ENCODE results near the gene FBXO15. TPM values are rescaled to one million over a fixed set of nuclear protein-coding genes. Genes with fewer than 3 reads are reported as not detected.

Gene FBXO15
- polyA plus RNA-seq, 1 donor: 0.73 TPM

DNA sequence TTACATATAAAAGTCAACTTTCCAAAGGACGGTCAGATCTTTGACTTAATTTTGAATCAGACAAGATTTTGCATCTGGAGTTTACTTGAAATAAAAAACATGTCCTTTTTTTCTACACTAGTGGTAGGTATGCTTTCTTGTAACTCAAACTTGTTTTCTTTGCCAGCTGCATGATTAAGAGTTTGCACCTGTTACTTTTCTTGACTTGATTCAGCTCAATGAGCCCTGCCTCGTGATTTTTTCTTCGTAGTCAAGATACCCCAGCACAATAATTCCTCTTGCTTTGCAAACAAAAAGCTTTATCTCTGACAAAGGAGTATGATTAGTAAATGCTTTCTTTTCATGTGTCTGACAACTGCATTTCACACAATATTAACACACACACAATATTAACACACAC lies 82.3 kb downstream of the FBXO15 start:
- Histone ChIP-seq H3K27ac (ENCODE audit: low read length) (no peak overlapping the region), H3K4me1 (ENCODE audit: control insufficient read depth, insufficient read depth, low read length) (peaks cover 32% of the 10 kb centered on the region), H3K36me3 (ENCODE audit: control insufficient read depth, insufficient read depth, low read length) (no peaks in the 10 kb centered on the region), H3K9me3 (ENCODE audit: control insufficient read depth, low read depth, low read length) (no peaks in the 10 kb centered on the region), H3K27me3 (ENCODE audit: control insufficient read depth, insufficient read depth, low read length) (no peaks in the 10 kb centered on the region), H3K4me3 (ENCODE audit: low read length) (no peak overlapping the region)
- 10% methylated on average over 2 of the region's 3 CpGs for WGBS (ENCODE audit: insufficient coverage, low lambda C conversion rate)
- no peak for DNase-seq

DNA sequence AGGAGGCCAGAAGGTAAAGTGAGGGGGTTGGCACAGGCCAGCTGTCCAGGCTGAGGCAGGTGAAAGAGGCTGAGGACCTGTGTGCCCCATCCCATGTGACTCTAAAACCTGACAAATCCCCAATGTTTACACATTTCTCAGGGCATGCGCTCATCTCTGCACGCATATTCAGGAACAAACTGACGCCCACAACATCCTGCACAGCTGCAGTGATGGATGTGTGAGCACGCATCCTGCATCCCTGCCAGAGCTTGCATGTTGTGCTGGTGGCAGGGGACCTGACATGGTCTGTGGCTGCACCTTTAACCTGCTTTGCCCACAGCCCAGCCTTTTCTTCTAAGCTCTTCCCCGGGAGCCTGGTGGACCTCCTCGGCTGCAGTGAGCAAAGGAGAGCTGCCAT lies 83.1 kb downstream of the FBXO15 start:
- Histone ChIP-seq H3K27me3 (ENCODE audit: control insufficient read depth, insufficient read depth, low read length) (no peaks in the 10 kb centered on the region), H3K4me1 (ENCODE audit: control insufficient read depth, insufficient read depth, low read length) (peaks cover 32% of the 10 kb centered on the region), H3K9me3 (ENCODE audit: control insufficient read depth, low read depth, low read length) (no peaks in the 10 kb centered on the region), H3K36me3 (ENCODE audit: control insufficient read depth, insufficient read depth, low read length) (no peaks in the 10 kb centered on the region), H3K27ac (ENCODE audit: low read length) (no peak overlapping the region), H3K4me3 (ENCODE audit: low read length) (no peak overlapping the region)
- DNase-seq: no peak
- no CpG with 5 or more reads among the region's 6 CpGs for WGBS (ENCODE audit: insufficient coverage, low lambda C conversion rate)

DNA sequence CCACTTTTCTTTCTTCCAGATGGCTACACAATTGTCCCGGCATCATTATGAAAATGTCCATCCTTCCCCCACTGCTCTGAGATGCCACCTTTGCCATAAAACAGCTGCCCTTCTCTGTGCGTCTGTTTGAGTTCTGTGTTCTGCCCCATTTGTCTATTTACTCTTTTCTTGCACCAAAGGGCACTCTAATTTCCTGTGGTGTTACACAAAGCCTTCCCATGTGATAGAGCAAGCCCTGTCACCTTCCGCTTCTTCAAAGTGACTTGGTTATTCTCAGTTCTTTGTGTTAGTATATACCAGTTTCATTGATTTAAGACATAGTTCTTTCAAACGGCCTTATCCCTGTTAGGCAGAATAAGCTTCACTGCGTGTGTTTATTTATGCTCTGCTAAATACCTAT lies 84.1 kb downstream of the FBXO15 start:
- Histone ChIP-seq H3K27ac (ENCODE audit: low read length) (no peak overlapping the region), H3K4me3 (ENCODE audit: low read length) (no peak overlapping the region), H3K9me3 (ENCODE audit: control insufficient read depth, low read depth, low read length) (no peaks in the 10 kb centered on the region), H3K36me3 (ENCODE audit: control insufficient read depth, insufficient read depth, low read length) (no peaks in the 10 kb centered on the region), H3K27me3 (ENCODE audit: control insufficient read depth, insufficient read depth, low read length) (no peaks in the 10 kb centered on the region), H3K4me1 (ENCODE audit: control insufficient read depth, insufficient read depth, low read length) (peaks cover 32% of the 10 kb centered on the region)
- no peak for DNase-seq
- 70% methylated on average over 2 of the region's 5 CpGs for WGBS (ENCODE audit: insufficient coverage, low lambda C conversion rate)

GRCh38 chr18:74063023-74063422 lies 84.6 kb downstream of the FBXO15 start:
- Histone ChIP-seq H3K9me3 (ENCODE audit: control insufficient read depth, low read depth, low read length) (no peaks in the 10 kb centered on the region), H3K4me3 (ENCODE audit: low read length) (no peak overlapping the region), H3K27me3 (ENCODE audit: control insufficient read depth, insufficient read depth, low read length) (no peaks in the 10 kb centered on the region), H3K27ac (ENCODE audit: low read length) (no peak overlapping the region), H3K4me1 (ENCODE audit: control insufficient read depth, insufficient read depth, low read length) (peaks cover 32% of the 10 kb centered on the region), H3K36me3 (ENCODE audit: control insufficient read depth, insufficient read depth, low read length) (no peaks in the 10 kb centered on the region)
- no CpG with 5 or more reads among the region's 3 CpGs for WGBS (ENCODE audit: insufficient coverage, low lambda C conversion rate)
- DNase-seq: no peak

- no CpG with 5 or more reads among the region's 3 CpGs for WGBS (ENCODE audit: insufficient coverage, low lambda C conversion rate)
- H3K36me3 ChIP-seq (ENCODE audit: control insufficient read depth, insufficient read depth, low read length): no peaks in the 10 kb centered on the region
- no peak overlapping the region for H3K4me3 ChIP-seq (ENCODE audit: low read length)
- H3K27me3 ChIP-seq (ENCODE audit: control insufficient read depth, insufficient read depth, low read length): no peaks in the 10 kb centered on the region
- no peaks in the 10 kb centered on the region for H3K9me3 ChIP-seq (ENCODE audit: control insufficient read depth, low read depth, low read length)
- peaks cover 32% of the 10 kb centered on the region for H3K4me1 ChIP-seq (ENCODE audit: control insufficient read depth, insufficient read depth, low read length)
- H3K27ac ChIP-seq (ENCODE audit: low read length): peak overlapping the region; percentile 66
- DNase-seq: peak; percentile 90 to 96
These were observed 85.6 kb downstream of the FBXO15 start for GRCh38 chr18:74062037-74062436.

DNA sequence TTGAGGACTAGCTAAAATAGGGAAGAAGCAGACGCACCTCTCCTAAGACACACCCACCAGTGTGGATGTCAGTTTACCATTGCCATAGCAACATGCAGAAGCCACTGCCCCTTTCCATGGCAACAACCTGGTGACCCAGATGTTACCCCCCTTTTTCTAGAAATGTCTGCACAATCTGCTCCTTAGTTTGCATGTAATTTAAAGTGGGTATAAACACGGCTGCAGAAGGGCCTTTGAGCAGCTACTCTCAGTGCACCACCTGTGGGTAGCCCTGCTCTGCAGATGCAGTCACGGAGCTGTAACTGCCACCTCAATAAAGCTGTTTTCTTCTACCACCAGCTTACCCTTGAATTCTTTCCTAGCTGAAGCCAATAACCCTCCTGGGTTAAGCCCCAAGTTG lies 87.1 kb downstream of the FBXO15 start:
- Histone ChIP-seq H3K9me3 (ENCODE audit: control insufficient read depth, low read depth, low read length) (no peaks in the 10 kb centered on the region), H3K4me3 (ENCODE audit: low read length) (no peak overlapping the region), H3K27me3 (ENCODE audit: control insufficient read depth, insufficient read depth, low read length) (no peaks in the 10 kb centered on the region), H3K4me1 (ENCODE audit: control insufficient read depth, insufficient read depth, low read length) (peaks cover 32% of the 10 kb centered on the region), H3K36me3 (ENCODE audit: control insufficient read depth, insufficient read depth, low read length) (no peaks in the 10 kb centered on the region), H3K27ac (ENCODE audit: low read length) (no peak overlapping the region)
- WGBS (ENCODE audit: insufficient coverage, low lambda C conversion rate): no CpG with 5 or more reads among the region's 3 CpGs
- no peak for DNase-seq

- DNase-seq: no peak
- no peak overlapping the region for H3K4me3 ChIP-seq (ENCODE audit: low read length)
- no peaks in the 10 kb centered on the region for H3K36me3 ChIP-seq (ENCODE audit: control insufficient read depth, insufficient read depth, low read length)
- H3K4me1 ChIP-seq (ENCODE audit: control insufficient read depth, insufficient read depth, low read length): no peaks in the 10 kb centered on the region
- no peaks in the 10 kb centered on the region for H3K9me3 ChIP-seq (ENCODE audit: control insufficient read depth, low read depth, low read length)
- no peaks in the 10 kb centered on the region for H3K27me3 ChIP-seq (ENCODE audit: control insufficient read depth, insufficient read depth, low read length)
- no CpG with 5 or more reads among the region's 4 CpGs for WGBS (ENCODE audit: insufficient coverage, low lambda C conversion rate)
- no peak overlapping the region for H3K27ac ChIP-seq (ENCODE audit: low read length)
These were observed 96.8 kb downstream of the FBXO15 start for GRCh38 chr18:74050807-74051206.

DNA sequence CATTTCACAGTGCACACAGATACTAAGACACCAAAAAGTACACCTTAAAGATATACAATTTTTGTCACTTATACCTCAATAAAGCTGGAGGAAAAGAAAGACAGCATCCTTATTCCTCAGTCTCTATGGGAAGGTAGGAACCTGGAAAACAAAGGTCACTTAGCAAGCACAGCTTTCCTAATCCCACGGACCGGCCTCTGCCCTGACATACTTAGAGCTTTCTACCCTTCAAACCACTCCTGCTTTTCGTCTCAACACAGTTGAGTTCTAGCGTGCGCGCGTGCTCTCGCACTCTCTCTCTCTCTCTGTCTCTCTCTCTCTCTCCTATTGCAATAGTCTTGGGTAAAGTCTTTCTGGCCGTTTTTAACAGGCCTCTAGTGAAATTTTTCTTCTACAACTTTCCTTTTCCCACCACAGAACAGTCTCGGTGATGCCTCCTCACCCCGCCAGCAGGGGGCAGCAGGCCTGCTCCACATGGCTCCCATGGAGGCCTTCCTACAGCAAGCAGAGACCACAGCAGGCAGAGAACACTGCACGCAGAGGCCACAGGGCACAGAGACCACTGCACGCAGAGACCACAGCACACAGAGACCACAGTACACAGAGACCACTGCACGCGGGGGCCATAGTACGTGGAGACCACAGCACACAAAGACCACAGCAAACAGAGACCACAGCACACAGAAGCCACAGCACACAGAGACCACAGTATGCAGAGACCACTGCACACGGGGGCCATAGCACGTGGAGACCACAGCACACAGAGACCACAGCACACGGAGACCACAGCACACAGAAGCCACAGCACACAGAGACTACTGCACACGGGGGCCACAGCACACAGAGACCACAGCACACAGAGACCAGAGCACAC lies 106.9 kb downstream of the FBXO15 start:
- no peaks in the 10 kb centered on the region for H3K9me3 ChIP-seq (ENCODE audit: control insufficient read depth, low read depth, low read length)
- WGBS (ENCODE audit: insufficient coverage, low lambda C conversion rate): 40% methylated on average over 1 of the region's 20 CpGs

DNA sequence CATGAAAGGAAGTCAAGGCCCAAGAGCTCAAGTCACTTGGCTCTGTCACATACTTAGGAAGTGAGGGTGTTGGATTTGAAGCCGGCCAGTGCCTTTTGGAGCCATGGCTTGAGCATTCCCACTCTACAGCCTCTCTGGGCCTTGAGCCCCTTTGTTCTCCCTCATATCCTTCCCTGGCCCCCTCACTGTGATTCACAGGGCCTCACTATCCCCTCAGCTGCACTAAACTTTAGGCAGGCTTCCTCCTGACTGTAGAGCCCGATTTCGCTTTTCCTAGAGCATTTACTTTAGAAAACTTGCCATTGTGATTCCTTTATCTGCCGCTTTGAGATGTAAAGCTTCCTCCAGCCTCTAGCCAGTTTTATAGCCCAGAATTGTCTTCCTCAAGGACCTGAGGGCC lies 107.6 kb downstream of the FBXO15 start:
- Histone ChIP-seq H3K9me3 (ENCODE audit: control insufficient read depth, low read depth, low read length) (no peaks in the 10 kb centered on the region), H3K27ac (ENCODE audit: low read length) (no peak overlapping the region), H3K4me1 (ENCODE audit: control insufficient read depth, insufficient read depth, low read length) (no peaks in the 10 kb centered on the region), H3K4me3 (ENCODE audit: low read length) (no peak overlapping the region), H3K27me3 (ENCODE audit: control insufficient read depth, insufficient read depth, low read length) (peaks cover 3% of the 10 kb centered on the region), H3K36me3 (ENCODE audit: control insufficient read depth, insufficient read depth, low read length) (no peaks in the 10 kb centered on the region)
- no peak for DNase-seq
- no CpG with 5 or more reads among the region's 4 CpGs for WGBS (ENCODE audit: insufficient coverage, low lambda C conversion rate)

More for the DNA sequence above, 106.9 kb downstream of the FBXO15 start:
- no peaks in the 10 kb centered on the region for H3K4me1 ChIP-seq (ENCODE audit: control insufficient read depth, insufficient read depth, low read length)
- no peak overlapping the region for H3K27ac ChIP-seq (ENCODE audit: low read length)
- H3K4me3 ChIP-seq (ENCODE audit: low read length): no peak overlapping the region
- no peaks in the 10 kb centered on the region for H3K36me3 ChIP-seq (ENCODE audit: control insufficient read depth, insufficient read depth, low read length)
- peak; percentile 34 to 49 for DNase-seq
- peaks cover 3% of the 10 kb centered on the region for H3K27me3 ChIP-seq (ENCODE audit: control insufficient read depth, insufficient read depth, low read length)

- H3K4me3 ChIP-seq (ENCODE audit: low read length): no peak overlapping the region
- no peaks in the 10 kb centered on the region for H3K9me3 ChIP-seq (ENCODE audit: control insufficient read depth, low read depth, low read length)
- no peak overlapping the region for H3K27ac ChIP-seq (ENCODE audit: low read length)
- H3K27me3 ChIP-seq (ENCODE audit: control insufficient read depth, insufficient read depth, low read length): no peaks in the 10 kb centered on the region
- no peaks in the 10 kb centered on the region for H3K4me1 ChIP-seq (ENCODE audit: control insufficient read depth, insufficient read depth, low read length)
- DNase-seq: no peak
- H3K36me3 ChIP-seq (ENCODE audit: control insufficient read depth, insufficient read depth, low read length): no peaks in the 10 kb centered on the region
These were observed 118.5 kb downstream of the FBXO15 start for GRCh38 chr18:74029161-74029560.
